COLO829 (cell line): ENCODE results near the gene YOD1.

Experiments used
- DNase-seq: peaks from one replicate; pipeline ENCODE4 v3.0.0; 2012; ENCODE audit warnings: low spot score

YOD1 gene

DNA sequence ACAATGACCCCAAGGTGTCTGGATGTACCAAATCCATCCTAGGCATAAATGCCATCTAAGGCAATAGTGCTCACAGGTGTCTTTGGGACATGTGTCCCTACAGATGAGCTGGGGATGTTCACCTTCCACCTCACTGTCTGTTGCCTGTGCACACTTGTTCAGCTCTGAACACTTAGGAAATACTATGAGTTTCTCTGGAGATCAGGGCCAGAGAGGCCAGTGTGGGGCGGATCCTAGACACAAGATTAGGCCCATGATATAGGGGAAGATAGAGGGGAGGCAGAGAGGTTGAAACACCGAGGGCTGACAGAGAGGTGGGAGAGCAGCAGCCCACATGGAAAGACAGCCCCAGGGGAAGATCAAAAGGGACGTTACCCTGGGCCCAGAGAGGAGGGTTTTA lies 44.1 kb downstream of the YOD1 start:
- DNase-seq = no peak

DNA sequence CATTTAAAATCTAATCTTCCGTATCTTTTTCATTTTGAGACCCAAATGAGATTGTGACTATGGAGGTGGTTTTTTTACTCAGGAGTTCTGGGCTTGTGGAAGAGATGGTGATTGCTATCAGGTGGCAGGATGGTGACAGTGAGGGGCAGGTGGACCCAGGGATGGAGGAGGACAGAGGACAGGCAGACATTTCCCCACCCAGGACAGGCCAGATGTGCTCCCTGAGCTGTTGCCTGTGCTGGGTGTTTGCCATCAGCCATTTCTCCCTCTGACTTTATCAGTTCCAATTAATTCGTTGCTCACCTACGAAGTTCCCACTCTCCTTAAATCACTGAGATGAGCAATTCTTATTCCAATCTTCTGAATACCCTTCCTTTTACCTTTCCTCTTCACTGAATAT lies 44.9 kb downstream of the YOD1 start:
- DNase-seq = no peak

DNA sequence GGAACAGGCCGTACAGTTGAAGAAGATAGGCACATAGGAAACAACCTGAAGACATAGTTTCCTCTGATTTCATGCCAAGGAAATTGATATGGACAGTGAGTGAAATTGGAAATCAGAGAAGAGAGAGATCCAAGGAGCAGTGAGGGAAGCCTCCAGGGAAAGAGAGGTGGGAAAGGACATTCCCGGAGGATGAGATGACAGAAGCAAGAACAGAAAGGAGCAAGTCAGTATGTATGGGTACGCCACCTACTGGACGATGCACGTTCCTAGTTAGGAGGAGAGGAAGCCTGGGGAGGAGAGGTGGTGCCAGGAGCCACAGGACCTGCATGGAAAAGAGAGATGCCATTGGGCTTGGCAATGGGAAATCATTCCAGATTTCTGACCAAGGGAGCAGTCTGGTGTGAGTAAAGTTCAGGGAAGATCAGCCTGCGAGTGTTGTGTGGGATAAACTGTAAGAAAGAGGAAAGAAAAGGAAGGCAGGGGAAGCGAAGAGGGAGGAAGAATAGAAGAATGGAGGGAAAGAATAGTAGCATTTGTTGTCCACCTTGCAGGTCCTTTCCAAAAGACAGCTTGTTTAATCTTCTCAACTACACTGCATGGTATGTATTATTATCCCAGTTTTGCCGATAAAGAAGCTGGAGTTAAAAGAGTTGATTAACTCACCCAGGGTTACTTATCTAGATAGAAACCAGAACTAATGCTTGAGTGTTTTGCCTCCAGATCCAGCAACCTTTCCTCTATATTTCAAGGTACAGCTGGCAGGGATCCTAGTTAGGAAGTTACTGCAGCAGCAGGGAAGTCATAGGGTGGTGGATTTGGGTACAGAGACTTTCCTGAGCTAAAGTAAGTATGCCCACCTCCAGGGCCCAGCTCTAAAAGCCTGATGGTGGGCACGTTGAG lies 45.8 kb downstream of the YOD1 start:
- peak; percentile 80 for DNase-seq

DNA sequence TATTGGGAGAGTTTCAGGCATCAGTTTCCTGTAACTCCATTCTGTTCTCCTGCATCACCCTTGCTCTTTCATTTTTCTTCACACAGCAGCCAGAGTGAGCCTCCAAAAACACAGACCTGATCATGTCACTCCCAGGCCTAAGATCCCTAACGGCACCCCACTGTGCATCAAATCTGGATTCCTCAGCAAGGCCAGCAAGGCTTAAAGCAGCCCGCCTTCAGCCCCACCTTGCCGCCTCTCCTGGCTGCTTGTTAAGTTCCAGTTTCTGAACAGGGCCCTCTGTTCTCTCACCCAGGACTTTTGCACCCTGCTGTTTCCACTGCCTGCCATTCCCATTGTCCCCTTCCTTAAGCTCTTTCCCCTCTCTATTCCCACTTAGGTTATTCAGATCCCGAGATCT lies 47.8 kb downstream of the YOD1 start:
- DNase-seq = no peak

DNA sequence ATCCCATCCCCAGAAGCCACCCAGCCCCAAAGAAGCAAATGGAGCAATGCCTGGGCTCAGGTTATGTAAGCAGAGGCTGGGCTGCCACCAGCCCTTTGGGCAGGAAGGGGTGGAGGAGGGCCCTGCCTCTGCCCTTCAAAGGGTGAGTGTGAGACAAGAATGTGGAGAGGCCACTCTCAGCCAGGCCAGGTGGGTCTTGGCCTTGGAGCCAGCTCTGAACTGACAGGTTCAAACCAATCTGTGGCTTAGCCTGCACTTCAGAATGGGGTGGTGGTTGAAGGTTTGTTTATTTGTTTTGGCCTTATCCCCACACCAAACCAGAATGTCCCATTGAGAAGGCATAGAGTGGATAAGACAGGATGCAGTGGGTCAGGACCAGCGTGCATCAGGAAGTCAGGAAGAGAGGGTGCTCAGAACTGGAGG lies 48.3 kb downstream of the YOD1 start:
- DNase-seq = no peak

DNA sequence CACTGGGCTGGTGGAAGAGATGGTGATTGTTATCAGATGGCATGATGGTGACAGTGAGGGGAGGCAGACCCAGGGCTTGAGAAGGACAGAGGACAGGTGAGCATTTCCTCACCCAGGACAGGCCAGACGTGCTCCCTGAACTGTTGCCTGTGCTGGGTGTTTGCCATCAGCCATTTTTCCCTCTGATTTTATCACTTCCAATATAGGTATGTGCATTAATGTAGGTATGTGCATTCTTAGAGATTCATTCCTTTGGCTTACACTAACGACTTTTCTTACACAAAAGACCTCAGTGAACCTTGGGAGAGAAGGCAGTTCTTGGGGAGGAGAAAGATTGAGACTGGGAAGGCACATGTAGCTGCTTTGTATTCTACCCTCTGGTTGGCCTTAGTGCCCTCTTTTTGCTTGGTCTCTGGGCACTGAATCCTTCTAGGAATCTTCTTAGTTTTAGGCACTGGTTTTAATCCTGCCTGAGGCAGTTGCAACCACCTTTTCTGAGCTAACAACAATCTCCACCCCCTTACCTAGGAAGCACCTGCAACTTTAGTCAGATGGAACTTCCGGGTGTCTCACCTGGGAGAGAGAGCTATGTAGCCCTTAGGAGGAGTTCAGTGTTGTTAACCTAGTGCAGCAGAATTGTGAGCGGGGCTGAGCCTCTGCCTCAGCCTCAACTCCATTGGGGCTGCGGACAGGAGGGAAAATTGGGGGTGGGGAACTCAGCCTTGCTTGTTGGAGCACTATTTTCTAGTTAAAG lies 49.3 kb downstream of the YOD1 start:
- no peak for DNase-seq

DNA sequence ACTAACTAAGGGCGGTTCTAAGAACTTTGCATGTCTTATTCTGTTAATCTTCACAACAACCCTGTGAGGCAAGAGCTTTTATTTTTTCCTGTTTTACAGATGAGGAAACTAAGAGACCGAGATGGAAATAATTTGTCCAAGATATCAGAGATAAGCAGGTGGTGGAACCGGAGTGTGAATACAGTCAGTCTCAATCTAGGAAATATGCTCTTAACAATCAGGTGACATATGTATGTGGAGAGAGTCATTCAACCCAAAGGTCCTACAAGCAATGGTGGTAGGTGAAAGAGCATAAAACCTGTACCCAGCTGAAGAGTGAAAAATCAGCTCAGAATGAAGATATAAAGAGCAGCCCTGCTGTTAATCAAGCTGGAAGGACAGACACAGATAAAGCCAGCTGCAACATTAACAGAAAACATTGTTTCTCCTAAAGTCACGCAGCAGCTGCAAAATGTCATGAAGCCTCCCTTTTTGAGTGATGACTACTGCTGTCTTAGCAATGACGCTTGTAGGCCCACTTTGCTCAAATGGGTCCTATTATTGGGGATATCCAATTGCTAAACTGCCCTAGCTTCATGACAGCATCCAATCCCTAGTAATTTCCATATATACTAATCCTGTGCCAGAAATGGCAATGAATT lies 50.2 kb downstream of the YOD1 start:
- no peak for DNase-seq

DNA sequence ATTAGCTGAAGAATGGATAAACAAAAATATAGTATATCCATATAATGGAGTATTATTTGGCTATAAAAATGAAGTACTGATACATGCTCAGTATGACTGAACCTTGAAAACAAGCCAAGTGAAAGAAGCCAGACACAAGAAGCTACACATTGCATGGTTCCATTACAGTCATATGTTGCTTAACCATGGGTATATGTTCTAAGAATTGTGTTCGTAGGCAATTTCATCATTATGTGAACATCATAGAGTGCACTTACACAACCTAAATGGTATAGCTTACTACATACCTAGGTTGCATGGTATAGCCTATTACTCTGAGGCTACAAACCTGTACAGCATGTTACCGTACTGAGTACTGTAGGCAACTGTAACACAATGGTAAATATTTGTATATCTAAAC lies 52.2 kb downstream of the YOD1 start:
- DNase-seq = no peak
